IPS-15b (cell line): ENCODE results near the gene KCTD12.
"Not testable (repeated sequence)": the region's sequence is repeated elsewhere in the genome, so short reads cannot be mapped to it uniquely, and the experiment has no call there.

Experiments
- H3K27me3 ChIP-seq: one replicate; pipeline ENCODE4 v1.6.1; 2013; ENCODE audit warnings: low read length; ENCODE audit not compliant: control insufficient read depth, insufficient read depth
- H3K36me3 ChIP-seq: one replicate; pipeline ENCODE4 v1.6.1; 2013; ENCODE audit warnings: low read length; ENCODE audit not compliant: control insufficient read depth, insufficient read depth
- H3K4me1 ChIP-seq: one replicate; pipeline ENCODE4 v1.6.1; 2013; ENCODE audit warnings: mild to moderate bottlenecking, low read length; ENCODE audit not compliant: control insufficient read depth, insufficient read depth
- H3K4me3 ChIP-seq: one replicate; pipeline ENCODE4 v1.5.1; 2013; ENCODE audit warnings: low read depth, low read length
- H3K9ac ChIP-seq: one replicate; pipeline ENCODE4 v1.6.1; 2013; ENCODE audit warnings: low read depth, mild to moderate bottlenecking, low read length
- H3K9me3 ChIP-seq: one replicate; pipeline ENCODE4 v1.6.1; 2013; ENCODE audit warnings: mild to moderate bottlenecking, low read length; ENCODE audit not compliant: control insufficient read depth, insufficient read depth

The KCTD12 gene

DNA sequence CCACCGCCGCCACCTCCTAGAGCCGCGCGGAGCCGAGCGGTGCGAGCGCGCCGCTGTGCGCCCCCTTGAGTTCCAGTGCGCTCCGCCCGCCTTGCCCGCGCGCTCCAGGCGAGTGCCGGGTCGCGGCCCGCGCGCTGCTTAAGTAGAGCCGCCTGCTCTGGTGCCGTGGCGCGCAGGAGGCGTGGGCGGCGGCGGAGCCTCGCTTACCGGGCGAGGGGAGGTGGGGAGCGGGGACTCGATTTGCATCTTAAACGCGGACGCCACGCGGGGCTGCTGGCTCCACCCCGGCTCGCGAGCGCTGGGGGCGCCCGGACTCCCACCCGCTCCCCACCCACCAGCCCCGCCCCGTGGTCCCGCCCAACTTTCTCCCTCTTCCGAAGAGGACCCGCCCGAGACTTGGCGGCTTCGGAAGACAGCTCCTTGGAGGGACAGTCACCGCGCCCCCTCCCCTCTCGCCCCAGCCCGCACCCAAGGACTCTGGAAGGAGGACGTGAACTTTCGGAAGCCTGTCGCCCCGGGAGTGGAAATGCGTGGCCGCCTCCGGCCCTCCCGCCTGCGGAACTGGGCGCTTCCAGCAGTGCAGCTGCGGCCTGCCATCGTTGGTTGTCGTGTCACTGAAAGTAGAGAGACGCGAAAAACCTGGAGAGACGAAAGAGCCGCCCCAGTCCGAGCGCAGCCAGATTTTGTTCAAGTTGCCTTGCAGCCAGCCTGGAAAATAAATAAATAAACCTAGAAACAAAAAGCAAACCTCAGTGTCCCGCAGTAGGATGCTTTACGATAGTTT lies at the start of gene KCTD12:
Gene KCTD12 (minus strand): TSS at position 114 of the 784 bp plus-strand sequence. CDS start 257 bp downstream, outside the sequence.
- Histone ChIP-seq H3K4me3 (peak within 1 kb of the TSS; percentile 68), H3K27me3 (peaks cover 61% of the 10 kb centered on the region), H3K36me3 (no peaks in the 10 kb centered on the region), H3K9ac (peak within 1 kb of the TSS; percentile 24), H3K9me3 (no peaks in the 10 kb centered on the region), H3K4me1 (peaks cover 3% of the 10 kb centered on the region)

DNA sequence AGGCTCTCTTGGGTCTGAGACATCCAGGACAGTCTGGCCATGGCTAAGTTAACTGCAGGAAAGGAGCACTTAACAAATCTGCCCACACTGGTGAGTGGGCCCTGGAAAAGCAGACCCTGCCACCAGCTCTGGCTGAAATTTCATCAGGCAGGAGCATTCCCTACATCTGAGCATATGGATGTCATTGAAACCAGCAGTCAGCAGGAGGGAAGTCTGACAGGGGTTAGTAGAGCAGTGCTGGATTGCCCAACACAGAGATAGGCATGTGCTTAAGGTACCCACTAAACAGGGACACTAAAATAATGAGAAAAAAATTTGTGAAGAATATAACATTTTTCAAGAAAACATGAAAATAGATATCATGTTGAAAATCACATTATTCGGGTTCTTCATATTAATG lies 48.5 kb upstream of the KCTD12 start:
- Histone ChIP-seq H3K9me3 (no peaks in the 10 kb centered on the region), H3K4me1 (no peaks in the 10 kb centered on the region), H3K36me3 (no peaks in the 10 kb centered on the region), H3K27me3 (no peaks in the 10 kb centered on the region), H3K9ac (no peak overlapping the region), H3K4me3 (no peak overlapping the region)

DNA sequence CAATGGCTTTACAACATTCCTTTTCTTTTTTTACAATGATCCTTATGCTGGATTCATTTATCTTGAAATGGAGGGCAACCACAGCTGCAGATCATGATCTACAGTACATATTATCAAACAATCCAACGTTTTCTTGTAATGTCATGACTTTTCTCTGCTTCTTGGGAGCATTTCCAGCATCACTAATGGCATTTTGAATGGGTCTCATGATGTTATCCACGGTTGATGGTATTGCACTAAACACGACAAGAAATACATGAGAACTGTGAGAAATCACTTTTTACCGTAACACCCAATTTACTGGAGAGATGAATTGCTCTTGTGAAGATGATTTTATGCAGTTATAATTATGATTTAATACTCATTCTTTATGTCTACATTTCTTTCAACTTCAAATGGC lies 45.9 kb upstream of the KCTD12 start:
- no peaks in the 10 kb centered on the region for H3K9me3 ChIP-seq
- H3K4me3 ChIP-seq: no peak overlapping the region
- H3K4me1 ChIP-seq: no peaks in the 10 kb centered on the region
- H3K36me3 ChIP-seq: no peaks in the 10 kb centered on the region
- H3K9ac ChIP-seq: no peak overlapping the region
- no peaks in the 10 kb centered on the region for H3K27me3 ChIP-seq

DNA sequence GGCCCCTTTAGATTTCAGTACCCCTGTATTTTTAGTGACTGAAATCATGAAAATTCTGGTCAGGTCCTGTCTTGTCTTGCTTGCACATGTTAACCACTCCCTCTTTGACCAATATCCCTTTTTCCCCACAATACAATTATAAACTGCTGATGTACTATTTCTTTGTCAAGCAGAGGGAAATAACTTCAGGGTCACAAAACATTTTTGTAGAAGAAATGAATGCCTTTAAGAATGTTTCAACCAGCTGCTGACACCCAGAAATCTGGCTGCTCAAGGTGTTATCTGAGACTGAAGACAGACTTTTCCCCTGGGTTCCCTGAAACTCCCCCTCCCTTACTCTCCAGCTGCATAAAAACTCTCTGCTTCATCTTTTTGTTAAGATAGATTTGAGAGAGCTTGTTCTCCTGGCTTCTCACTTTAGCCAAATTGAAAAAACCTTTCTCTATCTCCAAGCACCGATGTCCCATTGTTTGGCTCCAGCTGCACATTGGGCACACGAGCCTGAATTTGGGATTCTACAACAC lies 43.7 kb upstream of the KCTD12 start:
- Histone ChIP-seq H3K27me3 (no peaks in the 10 kb centered on the region), H3K4me3 (no peak overlapping the region), H3K4me1 (no peaks in the 10 kb centered on the region), H3K36me3 (no peaks in the 10 kb centered on the region), H3K9me3 (no peaks in the 10 kb centered on the region), H3K9ac (no peak overlapping the region)

DNA sequence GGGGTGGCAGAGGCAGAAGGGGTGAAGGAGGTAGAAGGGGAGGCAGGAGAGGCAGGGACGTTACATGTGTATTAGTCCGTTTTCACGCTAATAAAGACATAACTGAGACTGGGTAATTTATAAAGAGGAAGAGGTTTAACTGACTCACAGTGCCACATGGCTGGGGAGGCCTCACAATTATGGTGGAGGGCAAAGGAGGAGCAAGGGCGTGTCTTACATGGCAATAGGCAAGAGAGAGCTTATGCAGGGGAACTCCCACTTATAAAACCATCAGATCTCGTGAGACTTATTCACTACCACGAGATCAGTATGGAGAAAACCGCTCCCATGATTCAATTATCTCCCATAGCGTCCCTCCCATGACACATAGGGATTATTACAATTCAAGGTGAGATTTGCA lies 43.1 kb upstream of the KCTD12 start:
- Histone ChIP-seq H3K27me3 (no peaks in the 10 kb centered on the region), H3K9ac (no peak overlapping the region), H3K36me3 (no peaks in the 10 kb centered on the region), H3K4me1 (no peaks in the 10 kb centered on the region), H3K4me3 (no peak overlapping the region), H3K9me3 (no peaks in the 10 kb centered on the region)

DNA sequence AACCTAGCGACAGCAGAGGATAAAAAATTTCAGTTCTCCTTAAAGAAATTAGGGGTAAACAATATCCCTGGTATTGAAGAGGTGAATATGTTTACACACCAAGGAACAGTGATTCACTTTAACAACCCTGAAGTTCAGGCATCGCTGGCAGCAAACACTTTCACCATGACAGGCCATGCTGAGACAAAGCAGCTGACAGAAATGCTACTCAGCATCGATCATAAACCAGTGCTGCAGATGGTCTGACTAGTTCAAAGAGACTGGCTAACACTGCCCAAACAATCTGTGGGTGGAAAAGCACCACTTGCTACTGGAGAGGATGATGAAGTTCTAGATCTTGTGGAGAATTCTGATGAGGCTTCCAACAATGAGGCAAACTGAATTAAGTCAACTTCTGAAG lies 42.3 kb upstream of the KCTD12 start:
- no peaks in the 10 kb centered on the region for H3K27me3 ChIP-seq
- H3K9ac ChIP-seq: no peak overlapping the region
- no peak overlapping the region for H3K4me3 ChIP-seq
- H3K4me1 ChIP-seq: no peaks in the 10 kb centered on the region
- H3K36me3 ChIP-seq: no peaks in the 10 kb centered on the region
- no peaks in the 10 kb centered on the region for H3K9me3 ChIP-seq

DNA sequence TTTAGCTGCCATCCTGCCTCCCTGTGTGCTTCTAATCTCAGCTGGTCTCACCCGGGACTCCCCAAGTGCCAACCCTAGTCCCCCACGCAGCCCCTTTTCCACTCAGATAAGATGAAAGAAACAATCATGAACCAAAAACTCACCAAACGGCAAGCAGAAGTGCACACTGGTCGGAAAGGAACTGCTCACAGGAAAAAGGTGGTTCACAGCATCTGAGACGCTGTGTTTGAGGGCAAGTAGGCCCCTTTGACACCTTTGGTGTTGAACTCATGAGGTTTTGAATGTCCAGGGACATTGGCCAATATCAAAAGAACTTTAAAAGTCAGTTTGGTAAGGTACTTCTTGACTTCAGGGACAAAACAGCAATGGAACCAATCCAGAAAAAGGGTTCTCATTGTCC lies 41.8 kb upstream of the KCTD12 start:
- H3K9me3 ChIP-seq: no peaks in the 10 kb centered on the region
- H3K27me3 ChIP-seq: no peaks in the 10 kb centered on the region
- no peak overlapping the region for H3K4me3 ChIP-seq
- no peaks in the 10 kb centered on the region for H3K36me3 ChIP-seq
- no peak overlapping the region for H3K9ac ChIP-seq
- no peaks in the 10 kb centered on the region for H3K4me1 ChIP-seq

DNA sequence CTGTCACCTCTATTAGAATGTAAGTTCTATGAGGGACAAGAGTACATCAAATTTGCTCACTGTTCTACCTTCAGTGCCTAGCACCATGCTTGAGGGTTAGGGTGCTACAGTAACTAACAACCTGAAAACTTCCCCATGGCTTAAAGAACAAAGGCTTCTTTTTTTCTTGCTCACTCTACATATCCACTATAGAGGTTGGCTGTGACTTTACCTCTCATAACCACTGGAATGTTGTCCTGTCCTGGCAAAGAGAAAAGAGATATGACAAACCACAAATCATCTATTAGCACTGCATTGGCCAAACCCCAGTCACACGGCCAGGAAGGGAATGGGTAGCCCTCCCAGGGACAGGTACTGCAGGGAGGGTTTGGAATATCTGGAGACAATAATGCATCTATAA lies 38.9 kb upstream of the KCTD12 start:
- Histone ChIP-seq H3K4me1 (no peaks in the 10 kb centered on the region), H3K9ac (no peak overlapping the region), H3K9me3 (no peaks in the 10 kb centered on the region), H3K4me3 (no peak overlapping the region), H3K36me3 (no peaks in the 10 kb centered on the region), H3K27me3 (no peaks in the 10 kb centered on the region)

DNA sequence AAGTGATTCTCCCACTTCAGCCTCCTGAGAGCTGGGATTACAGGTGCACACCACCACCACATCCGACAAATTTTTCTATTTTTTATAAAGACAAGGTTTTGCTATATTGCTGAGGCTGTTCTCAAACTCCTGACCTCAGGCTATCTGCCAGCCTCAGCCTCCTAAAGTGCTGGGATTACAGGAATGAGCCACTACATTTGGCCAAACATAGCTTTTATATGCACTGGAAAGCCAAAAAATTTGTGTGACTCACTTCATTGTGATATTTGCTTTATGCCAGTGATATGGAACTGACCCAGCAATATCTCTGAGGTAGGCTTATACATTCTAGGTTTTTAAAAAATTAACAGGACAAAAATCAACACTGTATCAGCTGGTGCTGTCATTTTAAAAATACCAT lies 35.3 kb upstream of the KCTD12 start:
- Histone ChIP-seq H3K9ac (no peak overlapping the region), H3K36me3 (no peaks in the 10 kb centered on the region), H3K4me1 (no peaks in the 10 kb centered on the region), H3K9me3 (no peaks in the 10 kb centered on the region), H3K27me3 (no peaks in the 10 kb centered on the region), H3K4me3 (no peak overlapping the region)

DNA sequence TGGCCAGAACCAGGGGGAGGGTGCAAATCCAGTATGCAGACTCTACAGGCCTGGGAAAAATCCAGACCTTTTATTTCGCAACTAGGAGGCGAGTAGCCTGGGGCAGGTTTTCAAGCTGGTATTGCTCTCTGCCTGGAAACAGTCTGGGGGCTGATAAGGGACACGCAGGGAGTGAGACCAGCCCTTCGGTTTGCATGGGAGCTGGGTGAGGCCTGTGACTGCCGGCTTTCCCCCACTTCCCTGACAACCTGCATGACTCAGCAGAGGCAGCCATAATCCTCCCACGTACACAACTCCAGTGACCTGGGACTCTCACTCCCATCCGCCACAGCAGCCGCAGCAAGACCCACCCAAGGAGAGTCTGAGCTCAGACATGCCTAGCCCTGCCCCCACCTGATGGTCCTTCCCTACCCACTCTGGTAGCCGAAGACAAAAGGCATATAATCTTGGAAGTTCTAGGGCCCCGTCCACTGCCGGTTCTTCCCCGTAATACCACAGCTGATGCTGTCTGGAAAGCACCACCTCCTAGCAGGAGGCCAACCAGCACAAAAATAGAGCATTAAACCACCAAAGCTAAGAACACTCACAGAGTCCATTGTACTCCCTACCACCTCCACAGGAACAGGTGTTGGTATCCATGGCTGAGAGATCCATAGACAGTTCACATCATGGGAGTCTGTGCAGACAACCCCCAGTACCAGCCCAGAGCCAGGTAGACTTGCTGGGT lies 31.7 kb upstream of the KCTD12 start:
- H3K4me3 ChIP-seq, H3K4me1 ChIP-seq, H3K27me3 ChIP-seq, H3K36me3 ChIP-seq, H3K9ac ChIP-seq, H3K9me3 ChIP-seq: not testable (repeated sequence)

DNA sequence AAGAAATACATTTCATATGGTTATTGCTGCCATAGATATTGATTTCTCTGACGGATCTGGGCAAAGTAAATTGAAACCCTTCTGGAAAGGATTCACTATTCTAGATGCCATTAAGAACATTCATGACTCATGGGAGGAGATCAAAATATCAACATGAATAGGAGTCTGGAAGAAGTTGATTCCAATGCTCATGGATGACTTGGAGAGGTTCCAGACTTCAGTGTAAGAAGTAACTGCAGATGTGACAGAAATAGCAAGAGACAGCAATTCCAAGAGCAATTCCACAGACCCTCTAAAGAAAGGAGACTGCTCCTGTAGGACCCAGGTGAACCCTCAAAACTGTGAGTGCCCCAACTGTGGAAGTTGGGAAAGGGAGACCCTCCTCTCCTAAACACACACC lies 30.9 kb upstream of the KCTD12 start:
- Histone ChIP-seq H3K9me3 (no peaks in the 10 kb centered on the region), H3K9ac (no peak overlapping the region), H3K36me3 (no peaks in the 10 kb centered on the region), H3K4me3 (no peak overlapping the region), H3K27me3 (no peaks in the 10 kb centered on the region), H3K4me1 (no peaks in the 10 kb centered on the region)

DNA sequence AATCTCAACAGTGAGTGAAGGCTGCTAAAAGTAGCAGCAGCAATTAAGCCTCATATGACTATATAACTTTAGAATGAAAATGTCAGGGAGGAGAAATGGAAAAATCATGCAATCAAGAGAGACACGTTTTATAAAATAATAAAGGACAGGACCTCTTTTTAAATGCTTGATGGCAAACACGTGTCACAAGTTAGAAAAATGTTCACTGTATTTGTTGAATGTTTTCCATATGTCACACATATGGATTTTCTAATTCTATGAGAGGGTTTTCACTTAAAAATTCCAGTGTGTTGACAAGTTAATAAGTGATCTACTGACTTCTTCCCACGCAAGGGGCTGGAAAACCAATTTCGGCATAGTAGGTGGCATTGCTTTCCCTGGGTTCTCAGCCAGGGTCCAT lies 27.7 kb upstream of the KCTD12 start:
- H3K4me1 ChIP-seq: no peaks in the 10 kb centered on the region
- no peak overlapping the region for H3K4me3 ChIP-seq
- no peaks in the 10 kb centered on the region for H3K9me3 ChIP-seq
- no peak overlapping the region for H3K9ac ChIP-seq
- H3K36me3 ChIP-seq: no peaks in the 10 kb centered on the region
- H3K27me3 ChIP-seq: no peaks in the 10 kb centered on the region
